OCI-LY3 (cell line): ENCODE measurements around the gene DOCK10.

ENCODE experiments used
- H2AFZ ChIP-seq: fragments of 200-600, 300-600 bp; shearing (Covaris generic); 2 replicates; pipeline ENCODE4 v1.6.0; 2014; ENCODE audit warnings: antibody characterized with exemption, low read depth, low read length
- H3K27ac ChIP-seq: fragments of 200-600, 300-600 bp; sonication (generic); 2 replicates; pipeline ENCODE4 v1.5.1; 2014; ENCODE audit warnings: mild to moderate bottlenecking, low read length, moderate library complexity, mixed read lengths
- H3K27me3 ChIP-seq: fragments of 200-600, 300-600 bp; sonication (generic); 2 replicates; pipeline ENCODE4 v1.6.1; 2014; ENCODE audit warnings: low read depth, low read length, mixed read lengths
- H3K36me3 ChIP-seq: fragments of 200-600, 300-600 bp; sonication (generic); replicated peaks from 2 replicates; pipeline ENCODE3; 2014; ENCODE audit warnings: low read depth, low read length, mixed read lengths
- H3K4me1 ChIP-seq: fragments of 300-600, 200-600 bp; sonication (generic); 2 replicates; pipeline ENCODE4 v1.6.1; 2014; ENCODE audit warnings: low read length, mixed read lengths
- H3K4me2 ChIP-seq: fragments of 200-600, 300-600 bp; sonication (generic); 2 replicates; pipeline ENCODE4 v1.6.1; 2014; ENCODE audit warnings: low read length, mixed read lengths
- H3K4me3 ChIP-seq: fragments of 300-600, 200-600 bp; sonication (generic); 2 replicates; pipeline ENCODE4 v1.5.1; 2014; ENCODE audit warnings: antibody characterized with exemption, mild to moderate bottlenecking, low read length, moderate library complexity
- H3K79me2 ChIP-seq: fragments of 300-600, 200-600 bp; shearing (Covaris generic); 2 replicates; pipeline ENCODE4 v1.6.1; 2014; ENCODE audit warnings: mild to moderate bottlenecking, low read length, mixed read lengths
- H3K9ac ChIP-seq: fragments of 300-600, 200-600 bp; shearing (Covaris generic); 2 replicates; pipeline ENCODE4 v1.6.0; 2014; ENCODE audit warnings: mild to moderate bottlenecking, low read length, moderate library complexity
- H3K9me3 ChIP-seq: fragments of 200-600, 300-600 bp; shearing (Covaris generic); 2 replicates; pipeline ENCODE4 v1.6.1; 2014; ENCODE audit warnings: low read length, mixed read lengths; ENCODE audit not compliant: insufficient read depth
- H4K20me1 ChIP-seq: fragments of 200-600, 300-600 bp; sonication (generic); 2 replicates; pipeline ENCODE4 v1.6.1; 2016; ENCODE audit warnings: low read length, mixed read lengths; ENCODE audit not compliant: insufficient read depth
- CTCF ChIP-seq: fragments of 200-600, 300-600 bp; sonication (generic); IDR thresholded peaks from 2 replicates; pipeline ENCODE4 v1.5.1; 2014; ENCODE audit warnings: antibody characterized with exemption, low read length, low read depth
- EZH2phosphoT487 ChIP-seq: fragments of 200-600 bp; shearing (Covaris generic); IDR thresholded peaks from 2 replicates; pipeline ENCODE4 v1.6.1; 2018; ENCODE audit warnings: antibody characterized with exemption, mixed run types, low read depth

DOCK10 gene

GRCh38 chr2:224903621-224904020 is 138.6 kb downstream of the DOCK10 start:
- Histone ChIP-seq H3K9ac (no peak overlapping the region), H3K4me3 (no peak overlapping the region), H3K79me2 (no peaks in the 10 kb centered on the region), H3K4me1 (no peaks in the 10 kb centered on the region), H4K20me1 (no peaks in the 10 kb centered on the region), H2AFZ (no peak overlapping the region), H3K27ac (no peak overlapping the region), H3K9me3 (no peaks in the 10 kb centered on the region), H3K36me3 (no peaks in the 10 kb centered on the region), H3K4me2 (no peak overlapping the region), H3K27me3 (no peaks in the 10 kb centered on the region)
- TF ChIP-seq EZH2phosphoT487 (no peak), CTCF (no peak)

DNA sequence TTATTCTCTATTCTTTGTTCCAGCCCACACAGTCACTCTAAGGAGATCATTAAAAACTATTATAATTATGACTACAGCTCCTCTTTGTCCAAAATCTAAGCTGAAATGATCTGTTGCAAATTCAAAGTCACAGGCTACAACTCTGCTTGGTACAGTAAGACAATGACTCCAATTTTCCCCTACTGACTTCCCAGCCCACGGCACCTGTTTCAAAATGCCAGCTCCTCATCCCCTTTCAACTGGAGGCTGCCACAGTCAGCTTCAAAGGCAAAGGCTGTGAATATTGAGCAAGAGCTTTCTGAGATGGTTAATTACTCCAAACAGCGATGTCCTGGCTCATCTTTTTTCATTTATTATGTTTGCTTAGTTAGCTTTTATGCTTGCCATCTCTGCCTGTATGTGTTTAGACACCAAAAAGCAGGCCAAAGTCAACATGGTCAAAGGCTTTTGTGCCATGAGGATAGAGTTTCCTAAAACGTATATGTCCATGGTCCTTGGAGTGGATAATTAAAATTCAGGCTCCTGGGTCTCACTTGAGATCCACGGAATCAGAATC is 141.1 kb downstream of the DOCK10 start:
- H3K27ac ChIP-seq: no peak overlapping the region
- H3K79me2 ChIP-seq: no peaks in the 10 kb centered on the region
- H3K9ac ChIP-seq: no peak overlapping the region
- H3K27me3 ChIP-seq: no peaks in the 10 kb centered on the region
- no peak overlapping the region for H3K4me2 ChIP-seq
- peaks cover 18% of the 10 kb centered on the region; the same call in 1 of the 2 replicates for H3K4me1 ChIP-seq
- H2AFZ ChIP-seq: no peak overlapping the region
- no peaks in the 10 kb centered on the region for H3K9me3 ChIP-seq
- H3K36me3 ChIP-seq: no peaks in the 10 kb centered on the region
- TF ChIP-seq EZH2phosphoT487 (no peak), CTCF (no peak)
- no peak overlapping the region for H3K4me3 ChIP-seq
- H4K20me1 ChIP-seq: no peaks in the 10 kb centered on the region

GRCh38 chr2:224895377-224895776 is 146.9 kb downstream of the DOCK10 start:
- TF ChIP-seq CTCF (no peak), EZH2phosphoT487 (no peak)
- peak overlapping the region; percentile 94 for H3K27ac ChIP-seq
- H2AFZ ChIP-seq: no peak overlapping the region
- H3K36me3 ChIP-seq: peaks cover 12% of the 10 kb centered on the region
- H3K79me2 ChIP-seq: peaks cover 8% of the 10 kb centered on the region
- H3K4me1 ChIP-seq: peaks cover 62% of the 10 kb centered on the region
- H3K9ac ChIP-seq: peak overlapping the region; percentile 70; the same call in 1 of the 2 replicates
- H3K27me3 ChIP-seq: no peaks in the 10 kb centered on the region
- H3K4me2 ChIP-seq: peak overlapping the region; percentile 96
- no peak overlapping the region; the same call in 1 of the 2 replicates for H3K4me3 ChIP-seq
- no peaks in the 10 kb centered on the region for H3K9me3 ChIP-seq
- no peaks in the 10 kb centered on the region for H4K20me1 ChIP-seq

DNA sequence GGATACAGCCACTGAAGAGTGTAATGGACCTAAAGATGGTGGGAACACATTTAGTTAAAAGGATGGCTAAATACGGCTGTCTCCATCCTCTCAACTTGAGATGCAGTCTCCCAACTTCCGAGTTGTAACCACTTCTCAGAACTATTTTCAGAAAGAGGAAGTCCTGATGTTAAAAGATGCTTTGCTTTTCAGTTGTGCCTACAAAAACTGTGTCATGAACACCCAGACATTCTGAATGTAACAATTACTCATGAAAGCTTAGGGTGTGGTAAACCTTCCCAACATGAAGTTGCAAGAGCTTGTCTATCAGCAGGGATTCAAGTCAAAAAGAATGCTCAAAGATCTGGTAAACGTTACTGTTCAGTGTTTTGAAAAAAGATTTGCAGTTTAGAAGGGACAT is 147.9 kb downstream of the DOCK10 start:
- no peaks in the 10 kb centered on the region for H3K9me3 ChIP-seq
- no peaks in the 10 kb centered on the region for H4K20me1 ChIP-seq
- no peak for TF ChIP-seq CTCF
- no peak for TF ChIP-seq EZH2phosphoT487
- H3K4me1 ChIP-seq: peaks cover 62% of the 10 kb centered on the region
- H3K27ac ChIP-seq: peak overlapping the region; percentile 94
- peak overlapping the region; percentile 67 for H3K4me3 ChIP-seq
- H3K27me3 ChIP-seq: no peaks in the 10 kb centered on the region
- no peak overlapping the region for H2AFZ ChIP-seq
- H3K4me2 ChIP-seq: peak overlapping the region; percentile 96
- peaks cover 8% of the 10 kb centered on the region for H3K79me2 ChIP-seq
- peak overlapping the region; percentile 70; the same call in 1 of the 2 replicates for H3K9ac ChIP-seq
- peaks cover 12% of the 10 kb centered on the region for H3K36me3 ChIP-seq
